GM18858 (cell line): Measurements from ENCODE around the gene SELENOM.
"Not testable (repeated sequence)": the region's sequence is repeated elsewhere in the genome, so short reads cannot be mapped to it uniquely, and the experiment has no call there.

Experiments
- ATAC-seq: cut with Tn5 transposase; IDR thresholded peaks from one replicate; pipeline ENCODE4 v1.9.1; 2021; ENCODE audit not compliant: unreplicated experiment

The SELENOM gene

GRCh38 chr22:31080164-31080847 is 27.1 kb downstream of the SELENOM start:
- no peak for ATAC-seq

- ATAC-seq: no peak
Observed at GRCh38 chr22:31079095-31079642, 28.2 kb downstream of the SELENOM start.

GRCh38 chr22:31078389-31078788 is 29.0 kb downstream of the SELENOM start:
- ATAC-seq: not testable (repeated sequence)

- ATAC-seq: no peak
Observed at GRCh38 chr22:31077681-31078080, 29.7 kb downstream of the SELENOM start.

- ATAC-seq: no peak
Observed at GRCh38 chr22:31075961-31076360, 31.4 kb downstream of the SELENOM start.

- ATAC-seq: not testable (repeated sequence)
Observed at GRCh38 chr22:31073545-31074145, 33.7 kb downstream of the SELENOM start.

- not testable (repeated sequence) for ATAC-seq
Observed at GRCh38 chr22:31073125-31073524, 34.2 kb downstream of the SELENOM start.

- ATAC-seq: not testable (repeated sequence)
Observed at GRCh38 chr22:31069691-31070314, 37.6 kb downstream of the SELENOM start.

- ATAC-seq: no peak
Observed at GRCh38 chr22:31068970-31069369, 38.4 kb downstream of the SELENOM start.

GRCh38 chr22:31064369-31064768 is 43.0 kb downstream of the SELENOM start:
- no peak for ATAC-seq

- ATAC-seq: no peak
Observed at GRCh38 chr22:31062566-31063230, 44.7 kb downstream of the SELENOM start.

GRCh38 chr22:31059663-31060062 is 47.7 kb downstream of the SELENOM start:
- not testable (repeated sequence) for ATAC-seq

GRCh38 chr22:31056986-31057599 is 50.3 kb downstream of the SELENOM start:
- ATAC-seq: no peak

- no peak for ATAC-seq
Observed at GRCh38 chr22:31055635-31056159, 51.7 kb downstream of the SELENOM start.

- ATAC-seq: no peak
Observed at GRCh38 chr22:31055117-31055634, 52.2 kb downstream of the SELENOM start.
